Type B pancreatic cell (in vitro differentiated cells): Measurements from ENCODE around the gene AGXT. TPM values are rescaled to one million over a fixed set of nuclear protein-coding genes. Genes with fewer than 3 reads are reported as not detected.
A peak's percentile ranks its signal among the peaks of the same experiment; 100 is the strongest.

Source experiments
- DNase-seq: peaks from one replicate; pipeline ENCODE4 v3.0.0; 2021; ENCODE audit warnings: mixed read lengths; ENCODE audit not compliant: unreplicated experiment; ENCODE audit errors: extremely low spot score
- H3K27ac Mint-ChIP-seq: 2 replicates; pipeline ENCODE4 v1.8.0; 2021; ENCODE audit warnings: mild to moderate bottlenecking, mixed read lengths
- H3K27me3 Mint-ChIP-seq: 2 replicates; pipeline ENCODE4 v1.8.0; 2021; ENCODE audit warnings: mixed read lengths
- H3K36me3 Mint-ChIP-seq: 2 replicates; pipeline ENCODE4 v1.8.0; 2021; ENCODE audit warnings: mixed read lengths
- H3K4me1 Mint-ChIP-seq: one replicate; pipeline ENCODE4 v1.8.0; 2021; ENCODE audit warnings: mixed read lengths; ENCODE audit not compliant: unreplicated experiment
- H3K4me3 Mint-ChIP-seq: 2 replicates; pipeline ENCODE4 v1.8.0; 2021; ENCODE audit warnings: mild to moderate bottlenecking, mixed read lengths
- H3K9me3 Mint-ChIP-seq: 2 replicates; pipeline ENCODE4 v1.8.0; 2021; ENCODE audit warnings: mixed read lengths
- total RNA-seq: library from RNA; stranded (reverse); gene quantifications from 2 replicates; pipeline ENCODE4 v1.2.1, GENCODE V29; 2021; ENCODE audit warnings: low replicate concordance
- TF ChIP-seq, protein P1 (sequence below): fragments of 200-600 bp; sonication (generic); conservative IDR thresholded peaks from 2 replicates; pipeline ENCODE4 v1.5.0; 2021; ENCODE audit warnings: antibody characterized with exemption, mild to moderate bottlenecking

Gene AGXT
- total RNA-seq, 1 donor from 2014 or later: 0.51 TPM

DNA sequence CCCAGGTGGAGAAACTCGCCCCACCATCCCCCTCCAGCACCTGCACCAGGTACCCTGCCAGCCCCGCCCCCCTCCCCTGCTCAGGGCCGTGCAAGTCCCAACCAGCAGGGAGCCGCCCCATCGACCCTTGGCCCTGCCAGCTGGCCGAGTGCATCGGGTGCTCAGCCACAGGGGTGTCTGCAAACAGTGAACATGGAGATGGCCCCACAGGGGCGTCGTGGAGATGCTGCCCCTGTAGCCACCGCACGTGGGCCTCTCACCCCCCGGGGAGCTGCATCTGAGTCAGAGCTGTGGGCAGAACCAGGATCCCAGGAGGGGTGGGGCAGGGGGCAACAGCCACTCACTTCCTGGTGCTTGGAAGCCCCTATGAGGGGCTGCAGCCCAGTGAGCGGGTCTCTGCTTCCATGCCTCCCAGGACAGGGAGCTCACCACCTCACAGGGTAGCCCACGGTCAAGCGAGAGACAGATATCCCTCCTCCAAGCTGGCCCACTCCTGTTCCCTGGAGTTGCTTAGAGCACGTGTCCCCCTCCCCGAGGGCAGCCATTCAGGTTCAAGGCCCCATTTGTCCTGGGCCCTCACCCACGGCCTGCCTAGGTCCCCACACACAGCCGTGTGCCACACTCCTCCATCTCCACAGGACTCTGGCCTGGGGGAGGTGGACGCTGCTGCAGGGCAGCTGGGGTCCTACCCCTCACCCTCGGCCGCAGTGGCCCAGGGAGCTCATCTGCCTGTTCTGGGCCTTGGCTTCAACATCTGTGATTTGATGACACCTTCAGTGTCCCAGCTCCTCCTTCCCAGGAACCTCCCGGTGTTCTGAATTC, 28.5 kb downstream of the AGXT start:
- H3K4me1 Mint-ChIP-seq: peaks cover 12% of the 10 kb centered on the region
- H3K27ac Mint-ChIP-seq: peak overlapping the region; percentile 48
- TF ChIP-seq, protein P1, sequence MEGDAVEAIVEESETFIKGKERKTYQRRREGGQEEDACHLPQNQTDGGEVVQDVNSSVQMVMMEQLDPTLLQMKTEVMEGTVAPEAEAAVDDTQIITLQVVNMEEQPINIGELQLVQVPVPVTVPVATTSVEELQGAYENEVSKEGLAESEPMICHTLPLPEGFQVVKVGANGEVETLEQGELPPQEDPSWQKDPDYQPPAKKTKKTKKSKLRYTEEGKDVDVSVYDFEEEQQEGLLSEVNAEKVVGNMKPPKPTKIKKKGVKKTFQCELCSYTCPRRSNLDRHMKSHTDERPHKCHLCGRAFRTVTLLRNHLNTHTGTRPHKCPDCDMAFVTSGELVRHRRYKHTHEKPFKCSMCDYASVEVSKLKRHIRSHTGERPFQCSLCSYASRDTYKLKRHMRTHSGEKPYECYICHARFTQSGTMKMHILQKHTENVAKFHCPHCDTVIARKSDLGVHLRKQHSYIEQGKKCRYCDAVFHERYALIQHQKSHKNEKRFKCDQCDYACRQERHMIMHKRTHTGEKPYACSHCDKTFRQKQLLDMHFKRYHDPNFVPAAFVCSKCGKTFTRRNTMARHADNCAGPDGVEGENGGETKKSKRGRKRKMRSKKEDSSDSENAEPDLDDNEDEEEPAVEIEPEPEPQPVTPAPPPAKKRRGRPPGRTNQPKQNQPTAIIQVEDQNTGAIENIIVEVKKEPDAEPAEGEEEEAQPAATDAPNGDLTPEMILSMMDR: no peak
- H3K9me3 Mint-ChIP-seq: no peaks in the 10 kb centered on the region
- H3K27me3 Mint-ChIP-seq: no peaks in the 10 kb centered on the region
- H3K4me3 Mint-ChIP-seq: peak overlapping the region; percentile 54
- no peaks in the 10 kb centered on the region for H3K36me3 Mint-ChIP-seq
- no peak for DNase-seq

DNA sequence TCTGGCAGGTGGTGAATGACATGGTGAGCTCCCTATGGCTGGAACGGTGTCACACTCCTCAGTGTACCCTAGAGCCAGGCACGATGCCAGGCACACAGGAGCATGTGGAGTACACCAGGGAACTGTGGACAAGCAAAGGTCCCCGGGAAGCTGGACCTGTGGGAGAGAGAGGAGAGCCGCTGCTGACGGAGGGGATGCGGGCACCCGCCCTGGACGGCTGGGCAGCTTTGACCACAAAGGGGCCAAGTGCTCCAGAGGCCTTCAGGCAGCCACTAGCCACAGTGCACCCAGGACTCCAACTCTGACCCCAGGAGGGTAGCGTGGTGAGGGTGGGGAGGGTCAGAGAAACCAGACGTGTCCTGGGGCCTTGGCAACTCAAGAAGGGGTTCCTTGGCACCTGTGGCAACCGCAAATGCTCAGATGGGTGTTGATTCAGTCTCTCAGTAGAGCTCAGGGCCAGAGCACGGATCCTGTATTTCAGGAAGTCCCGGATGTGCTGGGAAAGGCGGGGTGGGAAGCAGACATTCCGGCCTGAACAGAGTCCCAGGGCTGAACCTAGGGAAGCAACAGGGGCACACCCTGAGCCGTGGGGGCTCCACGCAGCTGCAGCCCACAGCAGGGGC, 29.6 kb downstream of the AGXT start:
- Mint-ChIP-seq H3K4me3 (peak overlapping the region; percentile 67), H3K27ac (peak overlapping the region; percentile 90), H3K27me3 (no peaks in the 10 kb centered on the region), H3K36me3 (no peaks in the 10 kb centered on the region), H3K4me1 (peaks cover 12% of the 10 kb centered on the region), H3K9me3 (no peaks in the 10 kb centered on the region)
- TF ChIP-seq, protein P1: no peak
- DNase-seq: no peak

DNA sequence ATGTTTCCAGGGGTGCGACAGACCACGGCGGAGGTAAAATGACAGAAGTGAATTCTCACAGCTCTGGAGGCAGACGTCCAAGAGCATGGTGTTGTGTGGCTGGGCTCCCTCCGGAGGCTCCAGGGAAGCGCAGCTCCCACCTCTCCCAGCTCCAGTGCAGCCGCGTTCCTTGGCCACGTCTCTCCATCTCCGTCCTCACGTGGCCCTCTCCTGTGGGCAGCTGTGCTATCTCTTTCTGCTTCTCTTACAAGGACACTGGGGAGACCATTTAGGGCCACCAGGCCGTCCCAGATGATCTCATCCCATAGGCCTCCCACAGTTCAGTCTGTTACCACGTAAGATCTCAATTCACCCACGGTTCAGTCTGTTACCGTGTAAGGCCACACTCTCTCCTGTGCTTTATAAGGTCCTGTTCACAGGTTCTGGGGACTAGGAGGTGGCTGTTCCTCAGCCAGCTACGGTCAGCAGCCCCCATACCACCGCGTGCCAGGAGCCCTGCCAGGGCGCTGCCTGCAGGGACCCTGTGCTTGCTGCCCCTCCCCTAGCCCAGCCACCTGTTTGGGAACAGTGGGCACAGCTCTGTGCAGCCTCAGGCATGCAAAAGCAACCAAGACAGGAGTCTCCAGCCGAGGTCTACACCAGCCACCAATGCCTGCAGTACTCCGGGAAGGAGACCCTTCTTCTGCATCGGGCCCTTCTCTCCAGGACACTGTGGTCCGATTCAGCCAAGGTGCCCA, 30.3 kb downstream of the AGXT start:
- Mint-ChIP-seq H3K9me3 (no peaks in the 10 kb centered on the region), H3K27me3 (no peaks in the 10 kb centered on the region), H3K27ac (peak overlapping the region; percentile 90), H3K36me3 (no peaks in the 10 kb centered on the region), H3K4me1 (peaks cover 8% of the 10 kb centered on the region), H3K4me3 (peak overlapping the region; percentile 67)
- DNase-seq: no peak
- TF ChIP-seq, protein P1: no peak

DNA sequence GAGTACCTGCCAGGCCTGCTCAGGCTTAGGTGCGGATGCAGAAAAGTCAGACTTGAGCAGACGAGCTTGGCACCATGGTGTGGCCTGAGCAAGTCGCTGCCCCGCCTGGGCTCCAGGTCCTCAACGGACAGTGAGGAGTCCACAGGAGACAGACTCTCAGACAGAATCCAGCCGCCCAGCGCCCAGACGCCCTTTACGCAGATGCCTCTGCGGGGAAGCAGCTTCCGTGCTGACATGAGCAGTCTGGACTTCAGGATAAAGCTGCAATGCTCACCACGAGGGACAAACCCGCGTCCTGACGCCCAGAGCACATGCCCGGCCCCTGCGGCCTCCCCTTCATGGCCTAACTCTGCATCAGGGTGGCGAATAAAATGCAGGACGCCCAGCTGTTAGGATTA, 30.8 kb downstream of the AGXT start:
- no peaks in the 10 kb centered on the region for H3K36me3 Mint-ChIP-seq
- no peak for DNase-seq
- H3K27ac Mint-ChIP-seq: peak overlapping the region; percentile 90
- H3K9me3 Mint-ChIP-seq: no peaks in the 10 kb centered on the region
- TF ChIP-seq, protein P1: no peak
- peaks cover 8% of the 10 kb centered on the region for H3K4me1 Mint-ChIP-seq
- no peaks in the 10 kb centered on the region for H3K27me3 Mint-ChIP-seq
- no peak overlapping the region for H3K4me3 Mint-ChIP-seq

DNA sequence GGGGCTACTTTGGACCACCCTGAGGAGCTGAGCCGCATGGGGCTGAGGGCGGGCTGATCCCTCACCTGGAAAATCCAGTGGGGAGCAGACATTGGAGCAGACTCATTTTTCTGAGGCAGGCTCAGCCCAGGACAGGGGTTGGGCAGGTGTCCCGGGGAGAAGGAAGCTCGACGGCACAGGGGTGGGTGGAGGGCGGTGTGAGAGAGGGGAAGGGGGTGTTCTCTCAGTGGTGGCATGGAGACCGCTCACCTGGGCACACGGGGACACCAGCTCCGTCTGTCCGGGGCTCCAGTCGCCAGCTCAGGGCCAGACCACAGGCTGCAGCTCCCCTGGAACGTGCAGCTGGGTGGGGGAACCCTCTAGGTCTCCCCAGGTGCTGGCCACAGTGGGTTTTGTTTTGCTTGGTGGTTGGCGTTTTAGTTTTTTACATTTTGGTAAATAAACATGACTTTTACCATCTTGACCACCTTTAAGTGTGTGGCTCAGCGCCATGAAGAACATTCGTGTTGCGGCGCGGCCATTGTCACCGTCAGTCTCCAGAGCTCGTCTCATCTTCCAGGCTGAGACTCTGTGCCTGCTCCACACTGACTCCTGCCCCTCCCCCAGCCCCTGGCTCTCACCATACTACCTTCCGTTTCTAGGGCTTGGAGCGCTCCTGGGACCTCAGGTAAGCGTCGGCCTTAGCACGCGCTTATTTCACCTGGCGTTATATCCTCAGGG, 31.7 kb downstream of the AGXT start:
- no peaks in the 10 kb centered on the region for H3K27me3 Mint-ChIP-seq
- H3K36me3 Mint-ChIP-seq: no peaks in the 10 kb centered on the region
- DNase-seq: no peak
- TF ChIP-seq, protein P1: no peak
- no peaks in the 10 kb centered on the region for H3K9me3 Mint-ChIP-seq
- H3K27ac Mint-ChIP-seq: peak overlapping the region; percentile 33
- no peak overlapping the region for H3K4me3 Mint-ChIP-seq
- H3K4me1 Mint-ChIP-seq: peaks cover 8% of the 10 kb centered on the region
